GM21825 (cell line): ENCODE measurements around the gene CCDC54.
"Not testable (repeated sequence)": the region's sequence is repeated elsewhere in the genome, so short reads cannot be mapped to it uniquely, and the experiment has no call there.

Source experiments
- ATAC-seq: cut with Tn5 transposase; IDR thresholded peaks from one replicate; pipeline ENCODE4 v1.9.1; 2021; ENCODE audit warnings: mild to moderate bottlenecking, moderate library complexity; ENCODE audit not compliant: unreplicated experiment

The CCDC54 gene

GRCh38 chr3:107377151-107377550 is at the start of gene CCDC54:
CCDC54 (plus strand) TSS chr3:107377439; CDS start chr3:107377588, 149 bp downstream.
- ATAC-seq: no peak

GRCh38 chr3:107328069-107328468 is 49.2 kb upstream of the CCDC54 start:
- ATAC-seq: no peak

GRCh38 chr3:107329088-107329487 is 48.2 kb upstream of the CCDC54 start:
- no peak for ATAC-seq

GRCh38 chr3:107339690-107340089 is 37.5 kb upstream of the CCDC54 start:
- ATAC-seq: not testable (repeated sequence)

GRCh38 chr3:107344722-107345121 is 32.5 kb upstream of the CCDC54 start:
- no peak for ATAC-seq

- ATAC-seq: no peak
Observed at GRCh38 chr3:107345822-107346405, 31.3 kb upstream of the CCDC54 start.

- ATAC-seq: no peak
Observed at GRCh38 chr3:107346564-107346963, 30.7 kb upstream of the CCDC54 start.

- no peak for ATAC-seq
Observed at GRCh38 chr3:107347751-107348150, 29.5 kb upstream of the CCDC54 start.

GRCh38 chr3:107356706-107357105 is 20.5 kb upstream of the CCDC54 start:
- no peak for ATAC-seq

GRCh38 chr3:107361633-107362032 is 15.6 kb upstream of the CCDC54 start:
- no peak for ATAC-seq

GRCh38 chr3:107365051-107365450 is 12.2 kb upstream of the CCDC54 start:
- ATAC-seq: no peak

GRCh38 chr3:107366766-107367165 is 10.5 kb upstream of the CCDC54 start:
- ATAC-seq: no peak

GRCh38 chr3:107367353-107367752 is 9.9 kb upstream of the CCDC54 start:
- no peak for ATAC-seq

GRCh38 chr3:107368654-107369398 is 8.4 kb upstream of the CCDC54 start:
- ATAC-seq: no peak

- ATAC-seq: no peak
Observed at GRCh38 chr3:107369791-107370190, 7.4 kb upstream of the CCDC54 start.

- no peak for ATAC-seq
Observed at GRCh38 chr3:107370907-107371306, 6.3 kb upstream of the CCDC54 start.

- ATAC-seq: no peak
Observed at GRCh38 chr3:107372506-107372905, 4.7 kb upstream of the CCDC54 start.

- no peak for ATAC-seq
Observed at GRCh38 chr3:107373896-107374295, 3.3 kb upstream of the CCDC54 start.

GRCh38 chr3:107375682-107376081 is 1.6 kb upstream of the CCDC54 start:
- ATAC-seq: no peak

GRCh38 chr3:107382631-107383030 is 5.4 kb downstream of the CCDC54 start:
- ATAC-seq: no peak

GRCh38 chr3:107384428-107384827 is 7.2 kb downstream of the CCDC54 start:
- no peak for ATAC-seq

GRCh38 chr3:107384907-107385306 is 7.7 kb downstream of the CCDC54 start:
- no peak for ATAC-seq

GRCh38 chr3:107387555-107387954 is 10.3 kb downstream of the CCDC54 start:
- ATAC-seq: no peak
